Measurements from ENCODE around the gene PRM2.

GRCh38 chr16:11250091-11250785 lies 26.0 kb downstream of the PRM2 start:
- no peak for TF ChIP-seq FOXM1 (IDR thresholded peaks at IDR 0.05; ENCODE audit: borderline replicate concordance)
- TF ChIP-seq HDGF (IDR thresholded peaks at IDR 0.05; ENCODE audit: borderline replicate concordance): no peak
